ENCODE results near the gene CARMIL3.
A peak's percentile ranks its signal among the peaks of the same experiment; 100 is the strongest.
"Not testable (repeated sequence)": the region's sequence is repeated elsewhere in the genome, so short reads cannot be mapped to it uniquely, and the experiment has no call there.

The CARMIL3 gene

GRCh38 chr14:24042746-24043145, 9.1 kb upstream of the CARMIL3 start:
- no peak for DNase-seq (ENCODE audit: low read depth)

- DNase-seq (ENCODE audit: low read depth): not testable (repeated sequence)
Measured at GRCh38 chr14:24049002-24049401, 2.8 kb upstream of the CARMIL3 start.

- not testable (repeated sequence) for DNase-seq (ENCODE audit: low read depth)
Measured at GRCh38 chr14:24050753-24051152, 1.1 kb upstream of the CARMIL3 start.

DNA sequence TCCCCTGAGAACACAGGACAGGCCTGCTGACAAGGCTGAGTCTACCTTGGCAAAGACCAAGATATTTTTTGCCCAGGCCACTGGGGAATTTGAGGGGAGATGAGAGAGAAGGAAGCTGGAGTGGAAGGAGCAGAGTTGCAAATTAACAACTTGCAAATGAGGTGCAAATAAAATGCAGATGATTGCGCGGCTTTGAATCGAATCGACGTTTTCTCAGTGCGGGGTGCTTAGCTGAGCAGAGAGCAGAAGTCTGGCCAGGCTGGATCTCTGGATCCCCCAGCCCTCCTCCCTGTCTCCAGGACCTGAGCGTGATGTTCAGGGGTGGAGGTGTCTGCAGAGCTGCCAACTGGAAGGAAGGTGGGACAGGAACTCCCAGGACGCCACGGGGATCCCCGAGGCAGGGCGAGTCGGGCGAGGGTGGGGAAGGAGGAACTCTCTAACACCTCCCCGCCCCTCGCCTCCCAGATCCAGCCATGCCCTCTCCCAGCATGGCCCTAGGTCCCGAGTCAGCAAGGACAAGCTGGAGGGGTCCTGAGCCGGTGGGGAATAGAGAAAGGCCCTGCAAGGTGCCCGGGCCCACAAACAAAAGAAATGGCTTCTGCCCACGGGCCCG, 527 bp upstream of the CARMIL3 start:
- no peak for DNase-seq (ENCODE audit: low read depth)

DNA sequence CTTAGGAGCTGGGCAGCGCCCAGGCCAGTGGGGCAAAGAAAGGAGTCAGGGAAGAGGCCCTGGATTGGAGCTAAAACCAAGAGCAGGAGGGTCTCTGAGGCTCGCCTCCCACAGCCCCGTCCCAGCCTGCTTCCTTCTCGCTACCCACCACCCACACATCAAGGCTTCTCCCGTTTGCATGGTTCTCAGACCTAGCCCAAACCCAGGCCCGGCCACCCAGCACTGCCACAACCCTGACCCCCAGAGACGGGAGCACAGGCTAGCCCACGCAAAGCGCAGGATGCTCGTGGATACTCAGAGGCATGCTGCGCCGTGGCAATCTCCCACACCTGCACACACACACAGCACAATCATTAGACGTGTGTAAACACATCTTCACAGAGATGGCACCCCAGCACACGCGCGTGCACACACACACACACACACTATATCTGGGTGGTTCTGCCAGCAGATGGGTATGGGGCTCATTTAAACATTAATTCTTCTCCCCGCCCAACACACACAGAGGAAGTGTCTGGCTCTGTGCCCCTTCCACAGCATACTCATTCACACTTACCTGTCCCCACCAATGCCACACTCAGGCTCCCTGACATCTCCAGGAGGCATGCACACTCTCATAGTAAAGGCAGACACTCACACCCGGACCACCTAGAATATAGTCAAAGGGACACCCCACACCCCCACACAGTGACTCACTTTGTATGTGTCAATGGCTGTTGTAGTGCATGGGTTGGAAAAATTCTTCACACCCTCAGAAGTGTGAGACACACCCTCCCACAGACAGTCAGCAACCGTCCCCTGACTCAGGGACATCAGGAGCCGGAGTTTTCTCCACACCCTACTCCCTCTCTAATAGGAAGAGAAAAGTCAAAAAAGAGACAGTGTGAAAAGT, 1.1 kb downstream of the CARMIL3 start:
- no peak for DNase-seq (ENCODE audit: low read depth)

DNA sequence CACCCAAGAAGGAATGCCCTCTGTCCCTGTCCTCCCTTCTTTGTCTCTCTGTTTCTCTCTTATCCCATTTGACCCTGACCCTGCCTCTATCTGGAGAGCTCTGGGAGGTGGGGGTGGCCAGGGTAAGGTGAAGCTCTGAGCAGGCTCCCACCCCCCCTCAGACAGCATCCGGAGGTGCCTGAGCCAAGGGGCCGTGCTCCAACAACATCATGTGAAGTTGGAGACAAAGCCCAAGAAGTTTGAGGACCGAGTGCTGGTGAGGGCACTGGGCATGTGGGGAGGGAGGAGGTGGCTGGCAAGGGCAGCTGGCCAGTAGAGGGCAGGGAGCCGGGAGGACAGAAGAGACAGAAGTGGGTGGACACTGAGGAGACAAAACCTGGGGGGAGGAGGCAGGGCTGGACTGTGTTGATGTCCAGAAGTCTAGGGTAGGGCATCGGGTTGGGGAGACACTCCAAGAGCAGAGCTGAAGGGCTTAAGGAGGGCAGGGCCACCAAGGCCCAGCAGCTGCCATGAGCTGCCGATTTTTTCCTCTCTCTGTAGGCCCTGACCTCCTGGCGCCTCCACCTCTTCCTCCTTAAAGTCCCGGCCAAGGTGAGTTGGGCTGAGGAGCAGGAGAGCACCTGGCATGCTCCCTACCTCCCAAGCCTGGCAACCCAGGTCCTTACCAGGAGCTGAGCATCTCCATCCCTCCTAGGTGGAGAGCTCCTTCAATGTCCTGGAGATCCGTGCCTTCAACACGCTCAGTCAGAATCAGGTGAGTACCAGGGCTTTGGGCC, 1.9 kb downstream of the CARMIL3 start:
- DNase-seq (ENCODE audit: low read depth): no peak

GRCh38 chr14:24054324-24054641, 2.5 kb downstream of the CARMIL3 start:
- DNase-seq (ENCODE audit: low read depth): no peak

GRCh38 chr14:24054646-24055045, 2.8 kb downstream of the CARMIL3 start:
- no peak for DNase-seq (ENCODE audit: low read depth)

GRCh38 chr14:24055971-24056799, 4.4 kb downstream of the CARMIL3 start:
- no peak for DNase-seq (ENCODE audit: low read depth)

DNA sequence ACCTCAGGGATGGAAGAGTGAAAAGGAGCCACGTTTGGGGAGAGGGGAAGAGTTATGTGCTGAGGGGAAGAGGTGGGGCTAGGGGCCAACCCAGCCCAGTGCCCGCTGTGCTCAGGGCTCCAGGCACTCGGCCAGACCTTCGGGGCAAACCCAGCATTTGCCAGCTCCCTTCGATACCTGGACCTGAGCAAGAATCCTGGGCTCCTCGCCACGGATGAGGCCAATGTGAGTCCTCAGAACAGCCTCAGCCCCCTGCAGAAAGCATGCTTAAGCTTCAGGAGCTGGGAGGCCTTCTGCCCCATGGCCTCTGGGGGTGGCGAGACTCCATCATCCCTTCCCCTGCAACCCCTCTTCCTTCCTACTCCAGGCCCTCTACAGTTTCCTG, 5.0 kb downstream of the CARMIL3 start:
- no peak for DNase-seq (ENCODE audit: low read depth)

DNA sequence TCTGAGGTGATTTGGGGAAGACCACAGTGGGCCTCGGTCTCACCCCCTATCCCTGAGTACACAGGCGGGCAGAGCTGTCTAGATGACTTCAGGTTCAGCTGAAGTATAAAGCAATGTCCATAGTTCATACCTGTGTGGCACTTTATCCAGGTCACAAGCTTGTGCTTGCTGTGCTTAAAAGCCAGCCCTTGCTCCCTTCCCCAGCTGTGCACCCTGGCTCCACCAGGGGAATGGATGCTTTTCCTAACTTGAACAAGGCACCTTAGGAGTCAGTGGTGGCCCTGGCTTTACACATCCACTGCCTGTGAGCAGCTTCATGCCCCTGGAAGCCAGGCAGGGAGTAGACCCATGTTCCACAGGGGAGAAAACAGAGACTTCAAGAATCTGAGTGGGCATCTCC, 5.5 kb downstream of the CARMIL3 start:
- DNase-seq (ENCODE audit: low read depth): no peak

DNA sequence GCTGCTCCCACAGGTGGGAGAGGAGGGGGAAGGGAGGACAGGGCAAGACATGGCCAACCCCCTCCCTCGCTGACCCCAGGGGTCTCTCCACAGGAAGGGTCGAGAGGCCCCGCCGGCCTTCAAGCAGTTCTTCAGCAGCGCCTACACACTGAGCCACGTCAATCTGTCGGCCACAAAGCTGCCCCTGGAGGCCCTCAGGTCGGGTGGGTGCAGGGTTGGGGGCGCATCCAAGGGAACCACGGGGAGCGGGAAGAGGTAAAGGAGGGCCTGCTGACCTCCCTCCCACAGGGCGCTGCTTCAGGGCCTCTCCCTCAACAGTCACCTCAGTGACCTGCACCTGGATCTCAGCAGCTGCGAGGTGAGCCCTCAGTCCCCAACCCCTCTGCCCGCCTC, 6.1 kb downstream of the CARMIL3 start:
- no peak for DNase-seq (ENCODE audit: low read depth)

DNA sequence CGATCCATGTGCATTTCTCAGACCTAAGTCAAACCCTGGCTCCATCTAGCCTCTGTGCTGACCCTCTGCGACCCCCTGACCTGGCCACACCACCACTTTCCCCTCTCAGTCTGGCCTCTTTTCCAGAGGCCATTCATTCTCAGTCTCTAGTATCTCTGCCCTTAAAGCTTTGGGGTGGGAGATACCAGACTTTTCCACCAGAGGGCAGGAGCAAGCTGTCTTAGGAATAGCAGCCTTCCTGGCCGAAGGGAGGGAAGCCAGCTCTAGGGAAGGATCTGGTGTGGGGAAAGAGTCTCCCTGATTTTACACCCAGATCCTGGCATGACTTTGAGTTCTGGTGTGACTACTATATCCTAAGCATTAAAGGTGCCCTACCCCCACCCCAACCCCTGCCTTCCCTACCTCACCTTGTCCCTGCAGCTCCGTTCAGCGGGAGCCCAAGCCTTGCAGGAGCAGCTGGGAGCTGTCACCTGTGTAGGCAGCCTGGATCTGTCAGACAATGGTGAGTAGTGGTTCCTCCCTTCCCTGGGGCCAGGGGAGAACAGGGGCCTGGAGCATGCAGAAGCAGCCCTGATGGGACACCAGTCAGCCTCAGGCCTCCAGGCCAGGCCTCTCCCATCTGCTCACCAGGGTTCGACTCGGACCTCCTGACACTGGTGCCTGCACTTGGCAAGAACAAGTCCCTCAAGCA, 6.6 kb downstream of the CARMIL3 start:
- peak; percentile 27 for DNase-seq (ENCODE audit: low read depth)

- no peak for DNase-seq (ENCODE audit: low read depth)
Measured at GRCh38 chr14:24058951-24059475, 7.2 kb downstream of the CARMIL3 start.

DNA sequence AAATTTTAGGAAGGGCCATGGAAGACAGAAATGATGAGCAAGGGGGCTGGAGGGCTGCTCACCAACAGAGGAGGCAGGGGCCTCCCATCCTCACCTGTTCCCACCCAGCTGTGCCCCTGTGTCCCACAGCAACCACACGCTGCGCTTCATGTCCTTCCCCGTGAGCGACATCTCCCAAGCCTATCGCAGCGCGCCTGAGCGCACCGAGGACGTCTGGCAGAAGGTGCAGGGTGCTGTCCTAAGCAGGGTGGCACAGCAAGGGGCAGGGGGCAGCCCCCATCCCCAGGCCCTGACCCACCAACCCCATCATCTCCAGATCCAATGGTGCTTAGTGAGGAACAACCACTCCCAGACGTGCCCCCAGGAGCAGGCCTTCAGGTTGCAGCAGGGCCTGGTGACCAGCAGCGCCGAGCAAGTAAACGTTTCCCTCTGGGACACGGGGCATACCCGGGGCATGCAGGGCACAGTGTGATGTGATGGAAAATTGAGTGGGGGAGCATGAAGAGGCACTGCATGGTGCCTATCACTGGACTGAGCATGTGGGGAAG, 8.1 kb downstream of the CARMIL3 start:
- DNase-seq (ENCODE audit: low read depth): no peak

- no peak for DNase-seq (ENCODE audit: low read depth)
Measured at GRCh38 chr14:24060443-24060842, 8.6 kb downstream of the CARMIL3 start.

DNA sequence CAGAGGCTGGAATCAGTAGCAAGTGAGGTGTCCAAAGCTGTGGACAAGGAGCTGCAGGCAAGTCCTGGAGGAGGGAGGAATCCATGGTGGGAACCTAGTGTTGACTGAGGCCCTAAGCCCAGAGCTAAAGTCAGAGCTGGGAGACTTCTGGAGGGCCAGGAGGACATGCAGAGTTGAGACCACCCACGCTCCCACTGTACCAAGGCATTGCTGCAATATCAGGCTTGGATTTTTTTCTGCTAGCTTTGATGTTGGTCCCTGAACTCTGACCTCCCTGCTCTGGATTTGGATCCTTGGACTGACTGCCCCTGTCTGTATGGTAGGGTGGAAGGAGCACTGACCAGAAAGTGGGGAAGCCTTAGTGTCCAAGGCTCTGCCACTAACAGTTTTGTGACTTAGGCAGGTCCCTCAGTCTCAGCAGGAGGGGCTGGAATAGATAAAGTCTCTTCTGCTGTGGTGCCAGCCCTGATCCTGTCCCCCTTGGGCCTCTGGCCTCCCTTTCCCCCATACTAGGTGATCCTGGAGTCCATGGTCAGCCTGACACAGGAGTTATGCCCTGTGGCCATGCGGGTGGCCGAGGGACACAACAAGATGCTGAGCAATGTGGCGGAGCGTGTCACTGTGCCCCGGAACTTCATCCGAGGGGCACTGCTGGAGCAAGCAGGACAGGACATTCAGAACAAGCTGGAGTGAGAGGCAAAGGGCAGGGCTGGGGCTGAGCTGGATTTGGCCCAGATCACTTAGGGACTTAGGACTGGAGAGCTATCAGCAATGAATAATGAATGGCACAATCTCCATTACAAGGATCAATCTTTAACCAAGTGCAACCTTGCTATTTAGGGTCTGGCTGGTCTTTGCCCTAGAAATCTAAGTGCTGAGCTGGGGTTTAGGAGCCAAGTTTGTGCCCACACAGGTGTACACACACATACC, 9.4 kb downstream of the CARMIL3 start:
- DNase-seq (ENCODE audit: low read depth): no peak

GRCh38 chr14:24062216-24062980, 10.6 kb downstream of the CARMIL3 start:
- no peak for DNase-seq (ENCODE audit: low read depth)

- no peak for DNase-seq (ENCODE audit: low read depth)
Measured at GRCh38 chr14:24063263-24063836, 11.5 kb downstream of the CARMIL3 start.

Data from activated T-helper 1 cell treated with Interleukin-2 at 50 U/mL for 16 hours (primary cell).